ENCODE measurements around the gene C21orf58.

Gene C21orf58

DNA sequence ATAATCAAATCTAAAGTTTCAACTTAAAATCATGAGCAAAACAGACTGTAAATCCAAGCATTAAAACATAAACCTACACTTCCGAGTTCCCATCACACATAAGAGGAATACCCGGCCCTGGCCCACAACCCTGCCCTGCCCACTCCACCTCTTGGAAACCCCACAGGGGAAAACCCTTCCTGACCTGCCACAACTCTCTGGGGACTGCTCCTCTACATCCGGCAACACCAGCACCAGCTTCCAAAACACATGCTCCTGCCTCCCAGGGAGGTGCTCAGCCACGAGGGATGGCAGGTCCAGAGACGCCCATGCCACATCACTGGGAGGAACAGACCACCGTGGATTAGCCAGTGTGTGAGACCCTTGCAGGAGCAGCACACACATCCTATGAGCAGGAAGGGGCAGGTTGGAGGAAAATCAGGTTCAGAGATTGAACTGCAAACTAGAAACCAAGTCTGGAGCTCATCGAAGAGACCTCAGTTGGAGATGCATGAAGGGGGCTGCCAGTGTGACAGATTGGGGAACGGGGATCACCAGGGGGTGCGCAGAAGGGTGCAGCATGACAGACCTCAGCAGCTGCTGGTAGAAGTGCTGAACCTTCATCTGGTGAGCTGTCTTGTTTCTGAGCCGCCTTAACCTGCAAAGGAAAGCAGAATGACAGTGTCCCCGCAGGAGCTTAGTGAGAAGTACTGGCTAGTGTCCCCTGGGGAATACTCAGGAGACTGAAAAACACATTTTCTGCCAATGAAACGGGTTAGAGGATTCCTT, 69.3 kb downstream of the C21orf58 start:
- DNase-seq = no peak

- no peak for DNase-seq
These were observed 70.0 kb downstream of the C21orf58 start for GRCh38 chr21:46253610-46254124.

GRCh38 chr21:46252840-46253239, 70.8 kb downstream of the C21orf58 start:
- no peak for DNase-seq
